ENCODE results near the gene KCNJ5.

Gene KCNJ5

DNA sequence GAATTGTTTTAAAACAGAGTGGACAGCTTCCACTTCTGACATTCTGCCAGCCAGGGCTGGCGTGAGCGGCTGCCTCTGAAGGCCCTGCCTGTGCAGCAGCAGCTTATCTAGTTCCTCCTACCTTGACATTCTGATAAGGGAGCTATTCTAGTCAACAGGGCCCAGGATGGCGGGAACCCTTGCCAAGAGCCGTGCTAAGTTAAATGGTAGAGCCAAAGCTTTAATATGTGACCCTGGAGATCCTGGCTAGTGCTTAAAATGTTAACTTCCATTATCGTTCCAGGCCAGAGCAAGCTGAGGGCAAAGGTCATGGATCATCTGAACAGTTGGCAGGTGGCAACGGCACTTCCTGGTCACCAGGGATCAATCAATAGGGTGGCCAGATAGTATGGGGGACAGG, 3.5 kb downstream of the KCNJ5 start:
- no peak for DNase-seq (ENCODE audit: low read depth in 1 of 2, low spot score in 1 of 2)

DNA sequence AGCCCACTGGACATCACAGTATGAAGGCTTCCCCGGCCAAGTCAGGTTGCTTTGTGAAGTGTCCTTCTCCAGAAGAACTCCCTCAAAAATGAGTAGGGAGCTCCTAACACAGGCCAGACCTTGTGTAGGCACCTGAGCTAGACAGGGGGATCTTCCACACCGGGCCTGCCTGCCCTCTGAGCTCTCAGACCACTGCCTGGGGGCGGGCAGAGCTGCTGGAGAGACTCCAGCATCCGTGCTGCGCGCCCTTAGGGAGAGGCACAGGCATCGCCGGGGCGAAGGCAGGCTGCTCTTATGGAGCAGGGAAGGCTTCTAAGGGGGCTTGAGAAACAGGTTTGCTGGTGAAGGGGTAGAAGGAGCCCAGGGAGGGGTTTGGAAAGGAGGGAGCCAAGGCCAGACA, 4.4 kb downstream of the KCNJ5 start:
- no peak for DNase-seq (ENCODE audit: low read depth in 1 of 2, low spot score in 1 of 2)

DNA sequence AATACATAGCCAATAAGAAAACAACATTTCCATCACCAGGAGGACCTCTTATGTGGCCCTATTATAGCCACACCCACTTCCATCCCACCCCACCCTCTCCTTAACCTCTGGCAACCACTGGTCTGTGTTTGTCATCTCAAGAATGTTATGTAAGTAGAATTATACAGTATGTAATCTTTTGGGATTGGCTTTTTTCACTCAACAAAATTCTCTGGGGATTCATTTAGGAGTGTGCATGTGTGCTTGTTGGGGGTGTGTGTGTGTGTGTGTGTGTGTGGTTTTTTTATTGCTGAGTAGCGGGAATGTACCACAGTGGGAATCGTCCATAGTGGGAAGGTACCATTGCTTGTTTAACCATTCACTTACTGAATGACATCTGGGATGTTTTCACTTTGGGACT, 5.2 kb downstream of the KCNJ5 start:
- DNase-seq (ENCODE audit: low read depth in 1 of 2, low spot score in 1 of 2) = no peak

DNA sequence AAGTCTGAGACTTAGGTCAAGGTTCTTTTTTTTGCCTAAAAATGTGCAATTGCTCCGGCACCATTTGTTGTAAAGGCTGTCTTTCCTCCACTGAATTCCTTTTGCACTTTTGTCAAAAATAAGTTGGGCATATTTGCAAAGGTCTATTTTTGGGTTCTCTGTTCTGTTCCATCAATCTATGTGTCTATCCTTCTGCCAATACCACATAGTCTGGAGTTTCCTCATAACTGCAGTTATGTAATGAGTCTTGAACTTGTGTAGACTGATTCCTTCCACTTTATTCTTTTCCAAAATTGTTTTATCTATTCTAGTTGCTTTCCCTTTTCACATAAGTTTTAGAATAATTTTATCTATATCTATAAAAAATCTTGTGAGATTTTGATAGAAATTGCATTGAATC, 6.7 kb downstream of the KCNJ5 start:
- DNase-seq (ENCODE audit: low read depth in 1 of 2, low spot score in 1 of 2) = no peak

DNA sequence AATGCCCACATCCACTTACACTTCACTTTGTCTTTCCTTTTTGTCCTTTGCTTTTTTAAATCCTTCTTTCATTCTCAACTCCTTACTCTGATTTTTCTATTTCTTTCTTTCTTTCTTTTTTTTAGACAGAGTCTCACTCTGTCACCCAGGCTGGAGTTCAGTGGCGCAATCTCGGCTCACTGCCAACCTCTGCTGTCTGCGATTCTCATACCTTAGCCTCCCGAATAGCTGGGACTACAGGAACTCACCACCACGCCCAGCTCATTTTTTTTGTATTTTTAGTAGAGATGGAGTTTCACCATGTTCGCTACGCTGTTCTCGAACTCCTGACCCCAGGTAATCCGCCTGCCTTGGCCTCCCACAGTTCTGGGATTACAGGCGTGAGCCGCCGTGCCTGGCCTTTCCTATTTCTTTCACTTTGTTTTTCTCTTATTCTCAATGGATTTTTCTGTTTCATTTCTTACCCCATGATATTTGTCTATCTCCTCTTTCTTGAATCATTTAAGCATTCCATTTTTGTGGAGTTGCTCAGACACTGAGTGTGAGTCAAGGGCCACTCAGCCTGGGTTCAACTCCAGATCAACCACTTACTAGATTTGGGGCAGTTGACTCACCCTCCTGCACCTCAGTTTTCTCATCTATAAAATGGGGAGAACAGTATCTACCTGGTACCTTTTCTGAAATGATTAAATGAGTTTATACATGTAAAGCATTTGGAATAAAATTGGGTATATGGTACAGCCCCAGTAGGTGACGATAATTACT, 7.6 kb downstream of the KCNJ5 start:
- DNase-seq (ENCODE audit: low read depth in 1 of 2, low spot score in 1 of 2) = no peak

DNA sequence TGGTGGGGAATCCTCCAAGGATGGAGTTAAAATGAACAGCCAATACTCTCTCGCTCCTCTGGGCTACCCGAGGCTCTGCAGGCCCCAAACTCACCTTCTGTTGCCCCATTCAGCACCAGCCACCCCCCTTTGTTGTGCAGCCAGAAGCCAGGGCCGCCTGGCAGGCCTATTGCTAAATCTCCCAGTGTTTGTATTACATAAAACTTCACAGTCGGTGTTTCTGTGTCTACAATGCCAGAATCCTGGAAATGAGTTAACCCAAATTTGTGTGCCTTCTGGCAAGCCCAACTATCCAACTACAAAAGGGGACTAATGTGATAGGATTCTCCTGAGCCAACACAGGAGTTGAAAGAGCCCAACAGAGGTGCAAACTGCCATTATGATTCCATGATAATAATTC, 9.3 kb downstream of the KCNJ5 start:
- DNase-seq (ENCODE audit: low read depth in 1 of 2, low spot score in 1 of 2) = no peak

DNA sequence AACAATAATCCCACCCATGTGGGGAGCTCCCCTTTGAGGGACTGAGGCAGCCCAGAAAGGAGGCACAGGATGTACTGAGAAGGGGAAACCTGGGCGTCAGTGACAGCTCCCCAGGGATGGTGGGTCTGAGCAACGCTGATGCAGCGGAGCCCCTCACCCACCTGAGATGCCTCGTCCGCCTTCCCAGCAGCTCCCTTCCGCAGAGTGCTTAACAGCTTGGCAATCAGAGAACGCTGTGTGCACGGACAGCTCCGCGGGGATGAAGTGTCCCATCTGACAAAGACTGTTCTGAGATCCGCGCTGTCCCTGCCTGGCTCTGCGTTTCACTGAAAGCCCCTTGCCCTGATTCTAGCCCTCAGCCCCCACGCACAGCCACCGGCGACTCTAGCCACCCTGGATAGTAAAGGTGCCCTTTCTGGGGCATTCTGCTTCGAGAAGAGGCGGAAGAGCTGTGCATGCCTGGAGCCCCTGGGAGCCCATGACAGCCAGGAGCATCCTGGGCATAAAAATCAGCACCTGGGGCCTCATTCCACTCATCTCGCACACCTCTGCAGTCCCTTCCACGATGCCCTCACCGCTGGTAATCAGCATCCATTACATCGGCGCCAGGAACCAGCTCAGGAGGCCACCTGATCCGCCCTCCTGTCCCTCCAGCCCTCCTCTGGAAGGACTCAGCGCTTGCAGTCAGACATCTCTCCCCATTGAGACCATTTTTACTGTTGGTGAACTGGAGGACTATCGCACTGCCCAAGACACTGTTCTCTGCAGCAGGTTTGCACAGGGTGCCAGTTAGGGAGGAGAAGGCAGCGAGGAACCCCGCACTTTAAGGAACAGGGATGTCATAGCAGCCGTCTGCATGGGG, 10.7 kb downstream of the KCNJ5 start:
- DNase-seq (ENCODE audit: low read depth in 1 of 2, low spot score in 1 of 2) = no peak

DNA sequence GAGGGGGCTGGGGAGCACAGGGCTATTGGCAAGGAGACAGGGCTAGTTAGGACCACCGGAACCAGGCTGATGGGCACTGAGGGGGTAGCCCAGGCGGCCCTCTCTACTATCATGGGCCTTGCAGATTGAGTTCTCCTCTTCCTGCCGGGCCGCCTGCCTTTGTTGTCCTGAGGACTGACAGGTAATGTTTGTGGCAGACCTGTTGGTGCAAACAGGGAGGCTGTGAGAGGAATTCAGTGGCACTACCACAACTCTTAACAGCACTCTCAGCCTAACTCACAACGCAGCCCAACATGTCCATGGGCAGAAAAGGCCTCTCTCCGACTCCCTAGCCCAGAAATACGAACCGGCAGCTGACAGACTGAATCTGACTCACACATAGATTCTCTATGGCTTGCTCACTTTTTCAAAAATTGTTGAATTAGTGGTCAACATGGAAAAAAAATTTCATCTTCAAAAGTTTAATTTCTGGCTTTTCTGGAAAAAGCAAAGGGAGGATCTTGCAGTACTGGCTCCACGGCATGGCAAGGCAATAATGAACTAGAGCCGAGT, 11.4 kb downstream of the KCNJ5 start:
- no peak for DNase-seq (ENCODE audit: low read depth in 1 of 2, low spot score in 1 of 2)

DNA sequence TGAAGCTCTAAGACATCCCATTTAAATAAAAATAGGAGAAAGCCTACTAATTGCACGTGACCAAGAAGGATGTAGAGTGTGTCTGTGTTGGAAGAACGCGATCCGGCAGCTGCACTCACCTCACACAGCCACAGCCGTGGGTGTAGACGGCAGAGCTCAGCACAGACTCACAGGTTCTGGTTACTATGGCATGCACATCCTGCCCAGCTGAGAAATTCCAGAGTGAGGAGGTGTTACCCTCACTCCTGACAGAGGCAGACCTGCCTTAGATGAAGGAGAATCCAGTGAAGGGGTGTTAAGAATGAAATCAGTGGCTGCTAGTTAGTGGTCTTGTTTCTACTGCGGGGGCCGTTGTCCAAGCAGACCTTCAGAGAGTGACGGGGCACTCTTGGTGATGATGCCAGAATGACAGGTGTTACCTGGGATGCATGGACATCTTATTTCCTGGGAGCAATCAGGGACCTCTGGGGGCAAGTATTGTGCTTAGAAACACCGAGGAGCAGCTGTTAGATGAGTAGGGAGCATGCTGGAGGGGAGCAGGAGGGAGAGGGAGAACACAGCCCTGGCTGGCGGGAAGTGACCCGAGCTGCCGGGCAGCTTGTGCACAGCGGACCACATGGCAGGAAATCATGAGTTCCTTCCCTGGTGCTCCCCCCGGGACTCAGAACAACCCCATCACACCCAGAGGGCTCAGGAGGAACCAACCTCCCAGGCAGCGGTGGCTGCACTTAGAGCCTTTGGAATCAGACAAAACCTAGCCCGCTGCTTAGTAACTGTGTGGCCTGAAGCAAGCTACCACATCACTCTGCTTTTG, 12.3 kb downstream of the KCNJ5 start:
- no peak for DNase-seq (ENCODE audit: low read depth in 1 of 2, low spot score in 1 of 2)

DNA sequence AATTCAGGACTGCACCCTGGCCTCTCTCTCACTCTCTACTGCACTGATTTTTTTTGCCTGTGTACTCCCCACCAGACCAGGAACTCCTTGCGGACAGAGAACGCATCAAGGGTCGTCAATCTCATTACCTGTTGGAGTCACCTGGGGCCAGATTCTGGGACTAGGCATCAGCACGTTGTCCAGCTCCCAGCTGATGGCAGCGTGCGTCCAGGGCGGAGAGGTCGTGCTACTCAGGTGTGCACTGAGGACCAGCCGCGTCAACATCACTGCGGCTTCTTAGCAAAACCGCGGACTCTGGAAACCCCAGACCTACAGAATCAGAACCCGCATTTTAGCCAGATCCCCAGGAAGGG, 13.1 kb downstream of the KCNJ5 start:
- no peak for DNase-seq (ENCODE audit: low read depth in 1 of 2, low spot score in 1 of 2)

DNA sequence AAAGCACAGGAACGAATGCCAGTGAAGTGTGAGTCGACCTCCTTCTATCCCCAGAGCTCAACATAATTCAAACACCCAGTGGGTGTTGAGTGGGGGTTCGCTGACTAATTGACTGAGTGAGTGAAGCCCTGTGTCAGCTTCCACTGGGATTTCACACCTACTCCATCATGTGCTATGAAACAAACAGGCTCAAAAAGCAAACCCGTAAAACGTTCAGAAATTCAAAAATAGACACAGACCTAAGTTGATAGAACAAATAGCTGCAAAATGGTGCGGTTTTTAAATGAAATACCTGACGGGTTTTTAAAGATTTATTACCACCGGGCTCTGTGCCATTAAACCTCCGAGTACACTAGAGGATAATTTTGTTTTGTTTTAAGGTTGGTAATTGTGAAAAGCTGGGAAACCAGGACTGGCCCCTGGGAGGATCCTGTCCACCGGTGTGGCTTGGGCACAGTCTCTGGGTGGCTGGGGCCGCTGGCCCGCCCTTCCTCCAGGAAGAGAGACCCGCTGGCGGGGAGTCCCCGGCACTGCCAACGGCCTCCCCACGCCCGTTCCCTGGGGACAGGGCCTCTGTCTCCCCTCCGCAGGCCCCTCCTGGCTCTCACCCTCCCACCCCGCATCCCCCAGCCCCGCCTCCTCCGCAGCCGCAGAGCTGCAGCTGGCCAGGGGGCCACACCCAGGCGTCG, 13.6 kb downstream of the KCNJ5 start:
- no peak for DNase-seq (ENCODE audit: low read depth in 1 of 2, low spot score in 1 of 2)

DNA sequence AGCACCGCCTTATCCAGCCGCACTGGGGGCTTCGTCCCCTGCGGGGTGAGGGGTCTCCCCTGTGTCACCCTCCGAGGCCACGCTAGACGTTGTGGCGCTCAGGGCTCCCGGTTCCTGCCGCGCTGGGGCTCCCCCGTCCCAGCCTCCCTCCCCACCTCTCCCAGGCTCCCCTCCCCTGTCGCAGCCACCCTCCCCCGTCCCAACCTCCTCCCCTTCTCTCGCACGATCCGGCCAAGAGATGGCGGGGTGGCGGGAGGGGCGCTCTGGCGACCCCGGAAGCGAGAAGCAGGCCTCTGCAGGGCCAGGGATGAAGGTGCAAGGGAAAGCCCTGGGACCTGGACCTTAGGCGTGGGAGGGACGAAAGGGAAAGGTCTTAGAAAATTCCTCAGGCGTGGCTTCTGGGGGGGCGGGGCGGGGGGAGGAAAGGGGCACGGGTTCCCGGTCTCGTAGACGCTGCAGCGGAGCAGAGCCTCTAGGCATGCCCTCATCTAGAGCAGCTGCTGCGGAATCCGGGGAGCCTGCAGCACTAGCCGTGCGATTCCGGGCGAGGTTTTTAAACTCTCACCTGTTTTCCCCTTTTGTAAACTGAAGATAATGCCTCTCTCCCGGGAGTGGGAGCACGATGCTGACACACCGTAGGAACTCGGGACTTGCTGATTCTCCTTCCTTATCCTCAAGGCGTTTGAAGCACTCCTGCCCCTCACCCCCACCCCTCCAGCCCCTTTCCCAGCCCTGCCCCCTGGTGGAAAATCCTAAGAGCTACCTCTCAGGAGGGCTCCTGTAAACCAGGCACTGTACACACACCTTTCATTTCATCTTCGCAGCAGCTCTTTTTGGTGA, 14.4 kb downstream of the KCNJ5 start:
- no peak for DNase-seq (ENCODE audit: low read depth in 1 of 2, low spot score in 1 of 2)

DNA sequence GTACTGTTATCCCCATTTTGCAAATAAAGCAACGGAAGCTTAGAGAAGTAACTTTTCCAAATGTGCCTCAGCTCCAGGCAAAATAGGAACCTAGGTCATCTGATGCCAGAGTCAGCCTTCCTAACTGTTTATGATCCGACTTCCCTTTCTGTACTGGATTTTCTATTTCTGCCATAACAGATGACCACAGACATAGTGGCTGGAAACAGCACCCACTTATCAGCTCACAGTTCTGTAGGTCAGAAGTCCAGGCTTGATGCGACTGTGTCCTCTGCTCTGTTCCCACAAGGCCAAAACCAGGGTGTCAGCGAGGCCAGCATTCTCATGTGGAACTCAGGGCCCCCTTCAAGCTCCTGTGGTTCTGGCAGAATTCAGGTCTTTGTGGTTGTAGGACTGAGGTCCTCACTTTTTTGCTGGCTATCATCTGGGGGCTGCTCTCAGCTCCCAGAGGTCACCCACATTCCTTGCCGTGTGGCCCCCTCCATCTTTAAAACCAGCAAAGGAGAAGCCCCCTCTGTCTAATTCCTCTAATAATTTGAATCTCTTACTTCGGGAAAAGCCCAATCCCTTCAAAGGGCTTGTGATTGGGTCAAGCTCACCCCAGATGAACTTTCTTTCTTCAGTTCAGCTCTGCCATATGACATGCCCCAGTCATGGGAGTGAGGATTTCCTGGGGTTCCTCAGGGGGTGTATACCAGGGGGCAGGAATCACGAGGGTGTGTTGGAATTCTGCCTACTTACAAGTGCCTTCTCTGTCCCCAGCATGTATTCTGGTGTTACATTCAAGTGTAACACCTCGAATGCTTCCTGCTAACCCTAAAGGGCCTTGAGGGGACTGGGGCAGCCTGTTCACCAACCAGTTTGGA, 15.3 kb downstream of the KCNJ5 start:
- DNase-seq (ENCODE audit: low read depth in 1 of 2, low spot score in 1 of 2) = no peak

DNA sequence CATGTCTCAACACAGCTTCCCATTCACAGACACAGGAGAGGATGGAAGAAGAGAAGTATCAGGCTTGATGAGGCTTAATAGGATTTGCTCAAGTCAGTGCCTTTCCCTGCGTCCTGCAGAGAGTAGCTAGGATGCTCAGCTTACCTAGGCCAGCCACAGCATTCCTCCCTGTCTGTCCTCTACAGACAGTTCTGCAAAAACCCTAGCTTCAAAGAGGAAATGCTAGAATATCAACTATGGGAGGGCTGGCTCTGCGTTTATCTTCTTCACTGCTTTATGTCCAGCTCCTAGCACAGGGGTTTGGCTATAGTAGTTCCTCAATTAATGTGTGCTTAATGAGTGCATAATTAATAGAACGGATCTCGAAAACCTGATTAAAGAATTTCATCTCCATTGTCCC, 16.4 kb downstream of the KCNJ5 start:
- no peak for DNase-seq (ENCODE audit: low read depth in 1 of 2, low spot score in 1 of 2)

DNA sequence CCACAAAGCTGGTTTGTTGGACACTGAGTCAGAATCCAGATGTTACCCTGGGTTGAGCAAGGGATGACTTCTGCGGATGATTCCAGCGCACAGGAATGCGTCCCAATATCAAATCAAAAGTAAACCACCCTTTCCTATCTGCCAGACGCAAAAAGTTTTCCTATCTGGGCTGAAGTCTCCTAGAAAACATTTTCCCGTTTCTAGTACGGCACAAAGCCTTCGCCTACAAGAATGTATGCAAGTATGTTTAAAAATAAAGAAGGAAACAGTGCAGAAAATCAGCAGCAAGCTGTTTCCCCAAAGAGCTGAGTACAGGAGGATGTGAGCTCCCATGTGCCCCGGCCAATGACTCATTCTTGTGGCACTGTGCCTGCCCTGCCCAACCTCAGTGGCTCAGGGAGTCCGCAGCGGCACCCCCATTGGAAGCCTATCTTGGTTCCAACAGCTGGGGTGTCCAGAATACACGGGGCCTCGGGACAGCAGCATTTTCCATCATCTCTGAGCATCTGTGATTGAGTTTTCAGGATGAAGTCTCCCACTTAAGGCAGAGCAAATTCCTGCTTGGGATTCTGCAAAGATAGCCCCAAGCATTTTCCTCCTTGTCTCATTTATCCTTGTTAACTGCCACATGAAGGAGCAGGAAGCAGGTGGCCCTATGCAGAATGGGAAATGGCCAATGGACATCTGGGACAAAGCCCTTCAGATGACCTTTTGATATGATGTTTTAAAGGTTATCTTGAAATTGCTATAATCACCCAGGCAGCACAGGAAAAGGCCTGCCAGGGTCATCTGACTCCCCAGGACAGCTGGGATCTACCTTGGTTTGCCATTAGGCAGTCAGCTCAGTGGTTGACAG, 17.5 kb downstream of the KCNJ5 start:
- no peak for DNase-seq (ENCODE audit: low read depth in 1 of 2, low spot score in 1 of 2)

DNA sequence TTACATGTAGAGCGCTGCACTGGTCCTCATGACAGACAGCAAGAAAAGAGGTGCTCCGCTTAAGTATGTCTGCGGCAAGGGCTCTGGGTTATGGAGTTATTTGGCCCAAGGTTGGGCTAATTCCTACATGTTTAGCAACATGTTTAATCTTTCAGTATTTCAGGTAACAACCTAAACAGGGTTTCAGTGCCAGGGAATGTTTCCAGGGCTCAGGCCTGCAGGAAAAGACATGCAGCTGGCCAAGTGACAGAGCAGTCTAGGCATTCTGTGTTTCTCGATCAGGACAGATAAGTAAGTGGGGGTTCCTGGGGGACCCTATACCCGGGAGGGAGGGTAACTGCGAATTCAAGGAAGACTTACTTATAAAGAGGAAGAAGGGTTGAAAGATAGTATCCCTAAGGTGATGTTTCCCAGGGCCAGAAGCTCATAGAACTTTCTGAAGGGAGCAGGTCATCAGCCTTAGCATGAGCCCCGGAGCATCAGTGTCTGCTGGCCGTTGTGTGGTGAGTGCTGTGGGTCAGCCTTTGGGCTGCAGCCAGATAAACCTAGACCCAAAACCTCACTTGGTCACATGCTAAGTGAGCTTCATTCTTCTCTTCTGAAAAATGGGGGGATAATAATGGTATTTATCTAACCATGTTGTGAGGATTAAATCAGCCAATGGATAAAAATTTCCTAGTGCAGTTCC, 18.4 kb downstream of the KCNJ5 start:
- no peak for DNase-seq (ENCODE audit: low read depth in 1 of 2, low spot score in 1 of 2)

DNA sequence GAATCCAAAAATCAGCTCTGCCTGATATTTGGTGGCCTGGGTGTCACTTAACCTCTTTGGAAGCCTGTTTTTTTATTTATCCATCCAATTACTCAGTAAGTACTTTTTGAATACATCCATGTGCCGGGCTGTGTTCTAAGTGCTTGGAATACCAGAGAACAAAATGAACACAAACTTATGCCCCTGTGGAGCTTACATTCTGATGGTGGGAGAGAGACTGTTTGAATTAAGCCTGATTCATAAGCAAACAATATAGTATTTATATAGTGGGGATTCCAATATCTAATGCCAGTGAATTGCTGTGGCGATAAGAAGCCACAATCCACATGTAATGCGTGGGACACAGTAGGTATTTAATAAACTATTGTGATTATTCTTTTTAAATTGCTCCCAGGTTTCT, 19.4 kb downstream of the KCNJ5 start:
- no peak for DNase-seq (ENCODE audit: low read depth in 1 of 2, low spot score in 1 of 2)

DNA sequence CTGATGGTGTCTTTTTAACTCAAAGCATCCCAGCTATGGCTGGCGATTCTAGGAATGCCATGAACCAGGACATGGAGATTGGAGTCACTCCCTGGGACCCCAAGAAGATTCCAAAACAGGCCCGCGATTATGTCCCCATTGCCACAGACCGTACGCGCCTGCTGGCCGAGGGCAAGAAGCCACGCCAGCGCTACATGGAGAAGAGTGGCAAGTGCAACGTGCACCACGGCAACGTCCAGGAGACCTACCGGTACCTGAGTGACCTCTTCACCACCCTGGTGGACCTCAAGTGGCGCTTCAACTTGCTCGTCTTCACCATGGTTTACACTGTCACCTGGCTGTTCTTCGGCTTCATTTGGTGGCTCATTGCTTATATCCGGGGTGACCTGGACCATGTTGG, 20.1 kb downstream of the KCNJ5 start:
- no peak for DNase-seq (ENCODE audit: low read depth in 1 of 2, low spot score in 1 of 2)
